ENCODE results near the gene GSTA4. TPM values are rescaled to one million over a fixed set of nuclear protein-coding genes. Genes with fewer than 3 reads are reported as not detected.

GSTA4 gene
- total and polyA plus RNA-seq, 9 donors, result 23.0 to 309 (median 35.1) TPM

Other genes starting within 250 kb of the GSTA4 start
- gene GSTA2, start 231.8 kb downstream of the GSTA4 start, total RNA-seq, result under 1 TPM in 3 of 7 donors, not detected in 4; 0.46 to 0.84 (median 0.46) TPM
- gene GSTA2, start 231.8 kb downstream of the GSTA4 start, polyA plus RNA-seq, result 1 to 10 TPM in 1 of 2 donors, under 1 TPM in 1; 0.54 to 2.0 TPM
- 100 to 1,000 TPM in 2 of 7 donors, 10 to 100 TPM in 3, 1 to 10 TPM in 2; 4.7 to 144 (median 19.2) TPM for gene GSTA1, start 191.5 kb downstream of the GSTA4 start, total RNA-seq
- gene GSTA1, start 191.5 kb downstream of the GSTA4 start, polyA plus RNA-seq, result 1,000 to 10,000 TPM in 1 of 2 donors, 100 to 1,000 TPM in 1; 107 to 1,921 TPM
- gene GSTA5, start 154.5 kb downstream of the GSTA4 start, total RNA-seq, result not detected
- not detected for gene GSTA5, start 154.5 kb downstream of the GSTA4 start, polyA plus RNA-seq
- 1 to 10 TPM in 3 of 7 donors, under 1 TPM in 1, not detected in 3; 0.61 to 9.3 (median 1.4) TPM for gene GSTA3, start 85.6 kb downstream of the GSTA4 start, total RNA-seq
- 10 to 100 TPM in 1 of 2 donors, 1 to 10 TPM in 1; 1.6 to 22.1 TPM for gene GSTA3, start 85.6 kb downstream of the GSTA4 start, polyA plus RNA-seq
- 10 to 100 TPM in 4 of 7 donors, 1 to 10 TPM in 3; 7.6 to 13.8 (median 10.1) TPM for gene CILK1, start 66.5 kb upstream of the GSTA4 start, total RNA-seq
- 10 to 100 TPM in 1 of 2 donors, 1 to 10 TPM in 1; 8.3 to 15.3 TPM for gene CILK1, start 66.5 kb upstream of the GSTA4 start, polyA plus RNA-seq
- 10 to 100 TPM; 39.5 to 86.3 (median 75.3) TPM for gene FBXO9, start 70.1 kb upstream of the GSTA4 start, total RNA-seq
- 10 to 100 TPM; 31.6 to 71.6 TPM for gene FBXO9, start 70.1 kb upstream of the GSTA4 start, polyA plus RNA-seq
- not detected for gene GCM1, start 153.6 kb upstream of the GSTA4 start, total RNA-seq
- gene GCM1, start 153.6 kb upstream of the GSTA4 start, polyA plus RNA-seq, result not detected

All from ovary (tissue), 9 donors.